HG03457 (cell line): ENCODE data around the gene HSD3B2.

Experiments
- ATAC-seq: cut with Tn5 transposase; IDR thresholded peaks from one replicate; pipeline ENCODE4 v1.9.1; 2021; ENCODE audit warnings: moderate number of reproducible peaks; ENCODE audit not compliant: unreplicated experiment

Gene HSD3B2

DNA sequence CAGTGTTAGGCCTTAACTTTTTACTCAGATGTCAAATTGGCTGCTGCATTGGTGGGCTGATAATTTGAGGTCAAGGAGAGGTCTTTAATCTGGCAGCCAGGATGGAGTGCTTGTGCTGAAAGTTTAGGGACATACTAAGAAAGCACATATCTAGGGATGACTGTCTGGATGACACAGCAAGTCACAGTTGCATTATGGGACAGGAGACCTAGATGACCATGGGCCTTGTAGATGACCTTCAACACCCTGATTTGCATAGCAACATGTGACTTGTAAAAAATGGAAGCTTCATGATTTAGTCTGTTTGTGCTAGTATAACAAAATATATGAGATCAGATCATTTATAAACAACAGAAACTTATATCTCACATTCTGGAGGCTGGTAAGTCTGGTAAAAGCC lies 18.0 kb upstream of the HSD3B2 start:
- ATAC-seq, result no peak

DNA sequence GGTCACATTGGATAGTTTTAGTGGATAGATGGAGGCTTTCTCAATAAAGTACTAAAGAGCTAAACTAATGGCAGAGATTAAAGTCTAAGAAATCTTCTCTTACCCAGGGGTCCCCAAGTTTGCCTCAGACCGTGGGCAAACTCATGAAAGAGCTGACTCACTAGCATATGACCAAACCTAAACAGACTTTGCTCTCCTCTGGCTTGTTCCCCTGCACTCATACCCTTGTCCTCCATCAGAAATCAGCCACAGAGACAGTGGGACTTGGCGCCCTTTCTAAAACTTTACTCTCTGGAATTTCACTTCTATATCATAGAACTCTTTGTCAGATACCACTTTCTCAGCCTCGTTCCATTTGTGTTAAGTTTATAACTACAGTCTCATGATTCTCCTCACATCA lies 17.0 kb upstream of the HSD3B2 start:
- ATAC-seq, result no peak

DNA sequence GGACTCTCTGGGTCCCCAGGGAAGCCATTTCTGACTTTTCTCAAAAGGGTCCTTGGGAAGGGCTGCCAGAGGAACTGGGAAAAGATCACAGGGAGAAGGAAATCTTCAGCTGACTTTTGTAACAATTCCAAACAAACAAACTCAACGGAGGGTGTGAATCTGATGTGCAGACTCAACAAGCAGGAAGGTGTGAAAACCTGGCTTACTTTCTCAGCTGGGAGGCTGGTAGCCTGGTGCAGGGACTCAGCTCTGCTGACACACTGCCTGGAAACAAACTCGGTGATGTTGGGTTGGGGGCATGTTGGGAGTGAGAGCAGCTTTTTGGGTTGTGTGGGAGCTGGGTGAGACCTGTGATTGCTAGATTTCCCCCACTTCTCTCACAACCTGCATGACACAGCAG lies 10.2 kb upstream of the HSD3B2 start:
- no peak for ATAC-seq

DNA sequence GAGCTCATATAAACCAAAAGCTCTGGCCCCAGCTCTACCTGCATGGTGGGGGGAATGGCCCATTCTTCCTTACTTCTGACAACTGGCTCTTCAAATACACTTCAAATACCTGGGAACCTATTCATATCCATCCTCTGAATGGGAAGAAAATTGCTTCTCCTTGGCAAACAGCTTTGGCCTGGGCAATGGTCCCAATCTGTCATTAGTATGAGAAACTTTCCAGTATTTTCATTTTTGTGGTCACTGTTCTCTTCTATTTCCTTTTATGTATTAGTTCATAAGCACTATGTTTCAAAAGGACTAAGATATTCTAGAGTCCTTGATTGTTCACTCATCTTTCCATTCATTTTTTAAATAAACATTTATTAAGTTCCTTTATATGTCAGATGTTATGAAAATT lies 5.2 kb upstream of the HSD3B2 start:
- no peak for ATAC-seq

- ATAC-seq, result no peak
Measured at GRCh38 chr1:119410961-119411360, 4.0 kb upstream of the HSD3B2 start.

DNA sequence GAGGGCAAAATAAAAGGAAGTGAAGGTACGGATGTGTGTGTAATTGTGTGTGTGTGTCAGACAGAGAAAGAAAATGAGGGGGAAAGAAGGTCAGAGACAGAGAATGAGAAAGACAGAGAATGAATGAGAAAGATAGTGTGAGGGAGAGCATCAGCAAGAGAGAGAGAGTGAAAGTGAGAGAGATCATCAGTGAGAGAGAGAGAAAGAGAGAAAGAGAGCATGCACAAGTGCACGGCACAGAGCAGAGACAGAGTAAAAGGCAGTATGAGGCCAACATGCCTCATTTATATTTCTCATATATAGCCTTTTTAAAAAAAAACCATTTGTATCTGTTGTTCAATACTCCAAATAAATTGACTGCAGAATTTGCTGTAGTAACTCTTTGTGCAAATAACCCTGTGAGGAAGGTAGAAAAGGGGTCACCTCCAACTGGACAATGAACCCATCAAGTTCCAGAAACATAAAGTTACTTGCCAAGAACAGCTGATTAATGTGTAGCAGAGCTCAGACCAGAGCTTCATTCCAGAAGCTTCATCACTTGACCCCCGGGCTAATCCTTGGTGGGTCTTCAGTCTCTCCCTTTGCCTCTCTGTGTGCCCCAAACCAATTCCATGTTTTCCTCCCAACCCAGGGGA lies 1.2 kb downstream of the HSD3B2 start:
- ATAC-seq, result no peak

GRCh38 chr1:119419109-119419508 lies 4.2 kb downstream of the HSD3B2 start:
- no peak for ATAC-seq

GRCh38 chr1:119420638-119421037 lies 5.7 kb downstream of the HSD3B2 start:
- no peak for ATAC-seq

GRCh38 chr1:119422631-119423030 lies 7.7 kb downstream of the HSD3B2 start:
- no peak for ATAC-seq

DNA sequence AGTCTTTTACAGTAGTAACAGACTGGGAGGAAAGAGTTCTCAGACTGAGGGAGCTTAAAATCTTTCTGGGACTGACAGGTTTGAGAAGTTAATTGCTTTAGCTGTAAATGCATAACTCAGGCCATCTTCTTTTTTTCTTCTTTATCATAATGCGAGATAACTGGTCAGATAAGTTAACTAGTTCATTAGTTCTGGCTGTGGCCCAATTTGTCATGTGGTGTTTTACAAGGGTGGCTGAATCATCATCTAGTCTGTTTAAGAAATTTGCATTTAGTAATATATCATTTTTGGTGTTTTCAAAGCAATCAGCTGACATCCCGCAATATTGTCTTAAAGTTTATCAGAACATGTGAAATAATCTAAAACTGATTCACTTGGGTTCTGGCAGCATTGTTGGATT lies 14.0 kb downstream of the HSD3B2 start:
- ATAC-seq, result no peak

DNA sequence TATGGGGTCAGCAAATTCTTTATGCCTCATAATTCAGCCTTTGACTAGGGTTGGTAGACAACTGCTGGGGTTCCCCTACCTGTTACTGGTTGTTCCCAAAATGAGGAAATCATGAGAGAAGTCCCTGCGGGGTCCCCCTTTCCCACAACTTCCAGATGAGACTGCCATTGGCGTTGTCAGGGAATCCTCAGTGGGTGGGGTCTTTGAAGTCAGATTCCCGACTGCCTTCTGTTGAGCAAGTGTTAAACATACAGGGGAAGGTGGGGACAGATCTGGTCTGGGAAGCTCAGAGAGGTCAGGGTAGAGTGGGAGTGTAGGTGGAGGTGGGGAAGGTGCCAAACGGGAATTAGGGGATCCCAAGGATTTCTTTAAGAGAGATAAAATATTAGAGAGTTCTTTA lies 14.7 kb downstream of the HSD3B2 start:
- ATAC-seq, result no peak

DNA sequence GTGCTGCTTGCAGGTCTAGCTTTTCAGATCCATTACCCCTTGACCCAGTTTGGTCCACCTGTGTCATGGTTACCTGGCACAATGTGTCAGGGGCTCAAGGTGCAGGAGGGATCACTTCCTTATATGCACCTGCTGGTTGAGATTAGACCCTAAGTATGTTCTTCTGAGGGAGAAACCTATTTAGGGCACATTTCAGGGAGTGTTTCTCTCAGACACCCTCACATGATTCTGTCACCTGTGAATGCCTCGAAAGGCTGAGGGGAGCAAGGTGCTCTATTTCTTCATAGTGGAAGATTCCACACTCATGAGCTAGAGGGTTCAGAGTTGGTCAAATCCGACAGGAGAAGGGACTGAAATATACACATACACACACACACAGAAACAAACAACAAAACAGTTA lies 15.5 kb downstream of the HSD3B2 start:
- ATAC-seq, result no peak

- ATAC-seq, result no peak
Measured at GRCh38 chr1:119431836-119432235, 16.9 kb downstream of the HSD3B2 start.

DNA sequence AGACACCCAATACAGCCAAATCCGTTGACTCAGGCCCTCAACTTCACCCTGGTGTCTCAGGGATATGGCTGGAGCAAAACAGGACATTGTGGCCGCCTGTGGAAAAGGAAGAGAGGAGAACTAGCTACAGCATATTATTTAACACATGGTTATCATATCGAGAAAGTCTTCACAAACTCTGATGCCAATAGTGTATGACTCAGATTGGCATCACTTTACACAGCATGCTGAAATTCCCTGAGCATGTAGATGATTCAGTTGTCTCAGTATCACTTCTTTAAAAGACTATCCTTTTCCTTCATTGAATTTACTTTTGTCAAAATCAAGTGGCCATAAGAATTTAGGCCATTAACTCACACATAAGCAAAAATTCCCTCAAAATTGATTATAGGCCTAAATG lies 20.1 kb downstream of the HSD3B2 start:
- no peak for ATAC-seq

- ATAC-seq, result no peak
Measured at GRCh38 chr1:119438761-119439160, 23.8 kb downstream of the HSD3B2 start.

GRCh38 chr1:119440721-119441307 lies 25.9 kb downstream of the HSD3B2 start:
- no peak for ATAC-seq

DNA sequence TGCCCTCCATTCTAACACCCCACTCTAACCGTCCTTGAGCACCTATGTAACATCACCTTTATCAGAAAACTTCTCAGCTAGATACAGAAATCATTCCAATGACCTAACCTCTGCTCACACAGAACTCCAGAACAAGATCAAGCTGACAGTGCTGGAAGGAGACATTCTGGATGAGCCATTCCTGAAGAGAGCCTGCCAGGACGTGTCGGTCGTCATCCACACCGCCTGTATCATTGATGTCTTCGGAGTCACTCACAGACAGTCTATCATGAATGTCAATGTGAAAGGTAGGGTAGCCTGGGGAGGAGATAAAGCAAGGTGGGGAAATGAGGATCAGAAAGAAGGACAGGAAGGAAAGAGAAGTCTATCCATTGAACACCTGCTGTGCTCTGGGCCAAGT lies 27.8 kb downstream of the HSD3B2 start:
- no peak for ATAC-seq

- no peak for ATAC-seq
Measured at GRCh38 chr1:119446321-119446720, 31.4 kb downstream of the HSD3B2 start.

DNA sequence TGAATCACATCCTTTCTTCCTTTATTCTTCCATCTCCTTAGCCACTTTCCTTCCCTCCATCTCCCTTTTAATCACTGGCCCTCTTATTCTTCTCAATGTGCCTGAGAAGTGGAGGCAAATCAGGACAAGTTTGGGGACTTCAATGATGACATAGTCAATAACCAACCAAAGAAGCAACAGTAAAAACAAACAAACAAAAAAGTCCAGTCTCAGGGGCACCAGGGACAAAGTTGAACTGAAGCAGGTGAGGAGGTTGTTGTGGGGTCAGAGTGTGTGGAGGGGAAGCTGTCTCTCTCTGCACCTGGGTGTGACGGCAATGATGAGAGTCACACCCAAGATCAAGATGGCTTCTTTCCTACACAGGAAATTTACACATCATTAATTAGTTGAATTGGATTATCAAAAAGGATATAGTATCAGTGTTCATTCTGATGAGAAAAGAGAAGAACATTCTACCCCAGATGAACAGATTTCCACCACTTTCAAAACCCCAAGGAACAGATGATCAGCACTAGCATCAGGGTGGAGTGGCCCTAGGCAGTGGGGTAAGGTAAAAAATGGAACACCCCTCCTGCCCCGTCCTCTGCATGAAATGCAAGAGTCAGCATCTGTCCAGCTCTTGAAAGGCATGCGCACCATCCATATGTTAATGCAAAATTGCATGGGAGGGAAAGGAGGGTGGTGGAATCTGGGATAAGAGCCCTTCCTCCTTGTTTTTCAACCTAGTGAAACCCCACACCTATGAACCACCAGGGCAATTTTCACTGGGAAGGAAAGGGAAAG lies 32.6 kb downstream of the HSD3B2 start:
- ATAC-seq, result no peak

DNA sequence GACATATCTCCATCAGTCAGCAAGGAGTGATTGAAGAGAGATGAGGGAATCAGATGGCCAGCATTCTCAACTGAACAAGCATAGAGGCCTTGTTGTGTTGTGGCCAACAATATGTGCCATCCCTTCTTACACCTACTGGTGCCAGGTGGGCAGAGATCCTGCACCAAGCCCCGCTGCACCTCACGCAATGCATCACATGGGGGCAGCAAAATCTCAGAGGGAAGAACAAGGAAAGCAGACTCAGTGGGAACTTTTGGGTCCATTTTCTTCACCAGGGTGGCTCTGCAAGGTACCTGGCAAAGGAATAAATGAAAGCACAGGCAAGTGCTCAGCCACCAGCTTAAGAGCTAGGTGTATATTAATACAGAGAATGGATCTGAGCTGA lies 33.2 kb downstream of the HSD3B2 start:
- ATAC-seq, result no peak

DNA sequence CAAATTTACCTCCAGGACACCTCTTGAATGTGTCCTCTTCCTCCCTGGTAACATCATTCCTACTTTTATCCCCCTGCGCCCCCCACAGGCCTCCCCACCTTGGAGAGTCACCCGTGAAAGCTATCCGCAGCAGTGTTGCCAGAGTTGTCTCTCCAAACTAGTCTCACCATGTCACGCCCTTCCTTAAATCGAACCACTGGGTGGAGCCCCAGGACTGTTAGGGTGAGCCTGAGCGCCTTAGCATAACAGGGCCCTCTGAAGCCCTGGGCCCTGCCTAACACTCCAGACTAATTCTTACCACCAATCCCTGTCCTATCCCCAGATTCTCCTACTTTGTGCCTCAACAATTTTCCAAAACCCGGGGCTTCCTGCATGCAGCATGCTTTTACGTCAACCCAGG lies 35.0 kb downstream of the HSD3B2 start:
- no peak for ATAC-seq

DNA sequence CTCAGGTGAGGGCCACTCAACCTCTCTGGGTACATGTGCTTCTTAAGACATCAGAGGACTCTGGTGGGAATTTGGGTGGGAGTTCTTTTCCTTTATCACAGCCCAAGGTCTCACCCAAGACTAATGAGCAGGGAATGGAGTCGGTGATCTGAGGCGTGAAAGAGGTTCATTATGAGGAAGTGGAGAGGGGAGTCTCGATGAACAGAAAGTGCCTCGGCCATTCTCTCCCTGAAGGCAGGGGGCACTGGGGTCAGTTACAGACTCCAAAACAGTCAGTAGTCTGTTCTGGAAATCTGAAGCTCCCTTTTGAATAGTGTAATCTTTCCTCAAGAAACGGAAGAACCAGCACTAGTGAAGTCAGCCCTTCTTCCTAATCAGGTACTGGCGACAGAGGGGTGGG lies 36.2 kb downstream of the HSD3B2 start:
- no peak for ATAC-seq
